Erythroblast (primary cell): Measurements from ENCODE around the gene UCMA.
"Not testable (repeated sequence)": the region's sequence is repeated elsewhere in the genome, so short reads cannot be mapped to it uniquely, and the experiment has no call there.

Experiments used
- GATA1 ChIP-seq: IDR thresholded peaks from 2 replicates; pipeline ENCODE4 v1.6.1; 2011; ENCODE audit warnings: low read depth, mild to moderate bottlenecking, control low read depth, low read length, moderate library complexity
- POLR2A ChIP-seq: IDR thresholded peaks from 2 replicates; pipeline ENCODE4 v1.6.1; 2011; ENCODE audit warnings: mild to moderate bottlenecking, low read length

GRCh38 chr10:13276146-13276545 is 42.0 kb upstream of the UCMA start:
- TF ChIP-seq POLR2A, GATA1: not testable (repeated sequence)
